ENCODE results near the gene SH3PXD2B.
A peak's percentile ranks its signal among the peaks of the same experiment; 100 is the strongest.

Gene SH3PXD2B

GRCh38 chr5:172280929-172281328 lies 173.4 kb downstream of the SH3PXD2B start:
- no peak overlapping the region for H3K9ac ChIP-seq (ENCODE audit: low read depth, low read length)
- peaks cover 6% of the 10 kb centered on the region for H3K36me3 ChIP-seq (ENCODE audit: insufficient read depth, low read length)
- H4K20me1 ChIP-seq (ENCODE audit: insufficient read depth, low read length) = peaks cover 27% of the 10 kb centered on the region
- peaks cover 31% of the 10 kb centered on the region for H3K4me1 ChIP-seq (ENCODE audit: insufficient read depth, low read length)
- ATAC-seq (ENCODE audit: insufficient read depth, low read depth) (no peak), DNase-seq (no peak)
- no peak overlapping the region for H3K27ac ChIP-seq (ENCODE audit: low read length)
- H2AFZ ChIP-seq (ENCODE audit: low read depth, low read length) = no peak overlapping the region
- TF ChIP-seq EZH2 (IDR thresholded peaks at IDR 0.05; ENCODE audit: borderline replicate concordance, low read depth, low read length, severe bottlenecking) = no peak
- TF ChIP-seq, protein P1, sequence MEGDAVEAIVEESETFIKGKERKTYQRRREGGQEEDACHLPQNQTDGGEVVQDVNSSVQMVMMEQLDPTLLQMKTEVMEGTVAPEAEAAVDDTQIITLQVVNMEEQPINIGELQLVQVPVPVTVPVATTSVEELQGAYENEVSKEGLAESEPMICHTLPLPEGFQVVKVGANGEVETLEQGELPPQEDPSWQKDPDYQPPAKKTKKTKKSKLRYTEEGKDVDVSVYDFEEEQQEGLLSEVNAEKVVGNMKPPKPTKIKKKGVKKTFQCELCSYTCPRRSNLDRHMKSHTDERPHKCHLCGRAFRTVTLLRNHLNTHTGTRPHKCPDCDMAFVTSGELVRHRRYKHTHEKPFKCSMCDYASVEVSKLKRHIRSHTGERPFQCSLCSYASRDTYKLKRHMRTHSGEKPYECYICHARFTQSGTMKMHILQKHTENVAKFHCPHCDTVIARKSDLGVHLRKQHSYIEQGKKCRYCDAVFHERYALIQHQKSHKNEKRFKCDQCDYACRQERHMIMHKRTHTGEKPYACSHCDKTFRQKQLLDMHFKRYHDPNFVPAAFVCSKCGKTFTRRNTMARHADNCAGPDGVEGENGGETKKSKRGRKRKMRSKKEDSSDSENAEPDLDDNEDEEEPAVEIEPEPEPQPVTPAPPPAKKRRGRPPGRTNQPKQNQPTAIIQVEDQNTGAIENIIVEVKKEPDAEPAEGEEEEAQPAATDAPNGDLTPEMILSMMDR (IDR thresholded peaks at IDR 0.05; ENCODE audit: borderline replicate concordance, extremely low read depth, low read length, poor library complexity, severe bottlenecking) = no peak
- peak overlapping the region in 1 of 2 experiments; percentile 14; a peak in 1 of 4 replicates for H3K4me3 ChIP-seq (ENCODE audit: low read depth in 1 of 2, low read length in 2 of 2)
- H3K9me3 ChIP-seq (ENCODE audit: insufficient read depth, low read length, severe bottlenecking) = no peaks in the 10 kb centered on the region
- peaks cover 74% of the 10 kb centered on the region for H3K79me2 ChIP-seq (ENCODE audit: insufficient read depth, low read length)
- peak overlapping the region; percentile 99; the same call in 1 of the 2 replicates for H3K4me2 ChIP-seq (ENCODE audit: insufficient read depth, low read length)
- H3K27me3 ChIP-seq (ENCODE audit: insufficient read depth, low read length, poor library complexity) = peaks cover 12% of the 10 kb centered on the region

- no peak overlapping the region for H3K27ac ChIP-seq (ENCODE audit: low read length)
- H3K79me2 ChIP-seq (ENCODE audit: insufficient read depth, low read length) = peaks cover 80% of the 10 kb centered on the region
- no peak overlapping the region for H3K4me2 ChIP-seq (ENCODE audit: insufficient read depth, low read length)
These were observed 174.0 kb downstream of the SH3PXD2B start for GRCh38 chr5:172280317-172280716.

DNA sequence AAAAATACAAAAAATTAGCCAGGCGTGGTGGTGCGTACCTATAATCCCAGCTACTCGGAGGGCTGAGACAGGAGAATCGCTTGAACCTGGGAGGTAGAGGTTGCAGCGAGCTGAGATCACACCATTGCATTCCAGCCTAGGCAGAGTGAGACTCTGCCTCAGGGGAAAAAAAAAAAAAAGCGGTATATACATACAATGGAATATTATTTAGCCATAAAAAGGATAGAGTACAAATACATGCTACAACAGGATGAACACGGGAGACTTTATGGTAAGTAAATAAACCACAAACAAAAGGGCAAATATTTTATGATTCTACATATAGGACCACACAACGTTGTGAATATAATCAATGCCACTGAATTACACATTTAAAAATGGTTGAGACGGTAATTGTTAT lies 176.0 kb downstream of the SH3PXD2B start:
- no peaks in the 10 kb centered on the region for H3K27me3 ChIP-seq (ENCODE audit: insufficient read depth, low read length, poor library complexity)
- no peak overlapping the region for H3K27ac ChIP-seq (ENCODE audit: low read length)
- H3K4me1 ChIP-seq (ENCODE audit: insufficient read depth, low read length) = peaks cover 24% of the 10 kb centered on the region
- H2AFZ ChIP-seq (ENCODE audit: low read depth, low read length) = no peak overlapping the region
- H3K9me3 ChIP-seq (ENCODE audit: insufficient read depth, low read length, severe bottlenecking) = no peaks in the 10 kb centered on the region
- H3K79me2 ChIP-seq (ENCODE audit: insufficient read depth, low read length) = peaks cover 94% of the 10 kb centered on the region
- no peak overlapping the region for H3K4me3 ChIP-seq (ENCODE audit: low read depth in 1 of 2, low read length in 2 of 2)
- no peak for TF ChIP-seq EZH2 (IDR thresholded peaks at IDR 0.05; ENCODE audit: borderline replicate concordance, low read depth, low read length, severe bottlenecking)
- TF ChIP-seq, protein P1 (IDR thresholded peaks at IDR 0.05; ENCODE audit: borderline replicate concordance, extremely low read depth, low read length, poor library complexity, severe bottlenecking) = no peak
- H3K9ac ChIP-seq (ENCODE audit: low read depth, low read length) = no peak overlapping the region
- peaks cover 31% of the 10 kb centered on the region for H4K20me1 ChIP-seq (ENCODE audit: insufficient read depth, low read length)
- no peak overlapping the region for H3K4me2 ChIP-seq (ENCODE audit: insufficient read depth, low read length)
- ATAC-seq (ENCODE audit: insufficient read depth, low read depth) (no peak), DNase-seq (no peak)
- peaks cover 6% of the 10 kb centered on the region for H3K36me3 ChIP-seq (ENCODE audit: insufficient read depth, low read length)

More at GRCh38 chr5:172280317-172280716, 174.0 kb downstream of the SH3PXD2B start:
- H3K4me1 ChIP-seq (ENCODE audit: insufficient read depth, low read length) = peaks cover 31% of the 10 kb centered on the region
- no peak overlapping the region for H3K4me3 ChIP-seq (ENCODE audit: low read depth in 1 of 2, low read length in 2 of 2)
- H3K9me3 ChIP-seq (ENCODE audit: insufficient read depth, low read length, severe bottlenecking) = no peaks in the 10 kb centered on the region
- peaks cover 8% of the 10 kb centered on the region for H3K27me3 ChIP-seq (ENCODE audit: insufficient read depth, low read length, poor library complexity)
- DNase-seq (no peak), ATAC-seq (ENCODE audit: insufficient read depth, low read depth) (no peak)
- H3K36me3 ChIP-seq (ENCODE audit: insufficient read depth, low read length) = peaks cover 6% of the 10 kb centered on the region
- H2AFZ ChIP-seq (ENCODE audit: low read depth, low read length) = no peak overlapping the region
- H4K20me1 ChIP-seq (ENCODE audit: insufficient read depth, low read length) = peaks cover 31% of the 10 kb centered on the region
- no peak overlapping the region for H3K9ac ChIP-seq (ENCODE audit: low read depth, low read length)
- TF ChIP-seq EZH2 (IDR thresholded peaks at IDR 0.05; ENCODE audit: borderline replicate concordance, low read depth, low read length, severe bottlenecking) = no peak
- TF ChIP-seq, protein P1 (IDR thresholded peaks at IDR 0.05; ENCODE audit: borderline replicate concordance, extremely low read depth, low read length, poor library complexity, severe bottlenecking) = no peak

Data from DND-41 (cell line).